Colonic mucosa (tissue), 4 donors: ENCODE results near the gene UMOD. TPM values are rescaled to one million over a fixed set of nuclear protein-coding genes. Genes with fewer than 3 reads are reported as not detected.

ENCODE experiments used
- DNase-seq: peaks from one replicate; pipeline ENCODE4 v3.0.0-alpha.2; 2020
- H3K27ac ChIP-seq: fragments of 200-600 bp; one replicate; pipeline ENCODE4 v1.8.0; 2021
- H3K27me3 ChIP-seq: fragments of 200-600 bp; one replicate; pipeline ENCODE4 v1.8.0; 2021
- H3K36me3 ChIP-seq: fragments of 200-600 bp; one replicate; pipeline ENCODE4 v1.8.0; 2021
- H3K4me1 ChIP-seq: fragments of 200-600 bp; one replicate; pipeline ENCODE4 v1.8.0; 2021; ENCODE audit warnings: mild to moderate bottlenecking
- H3K4me3 ChIP-seq: fragments of 200-600 bp; one replicate; pipeline ENCODE4 v1.8.0; 2021
- H3K9ac ChIP-seq, 2 donors: one replicate each; pipeline ENCODE4 v1.7.0; 2013; ENCODE audit warnings: control low read depth in 2 of 2, low read depth in 2 of 2, low read length in 2 of 2
- H3K9me3 ChIP-seq: fragments of 200-600 bp; one replicate; pipeline ENCODE4 v1.8.0; 2021
- CTCF ChIP-seq: fragments of 200-600 bp; IDR thresholded peaks from one replicate; pipeline ENCODE4 v1.8.0; 2022; ENCODE audit warnings: antibody characterized with exemption, mild to moderate bottlenecking
- intact Hi-C: fragments of 100-400 bp; cut with DNase I; formaldehyde crosslinking; loops from one replicate; pipeline ENCODE4 v1.14.1; 2022
- total RNA-seq, 2 donors: library from RNA; stranded (reverse); fragmentation: NEBNext Ultra II Directional in 1 of 2; extraction: Animal tissue kit (Norgen Biotek cat#: 25700) in 1 of 2; gene quantifications; one replicate each; pipeline ENCODE4 v1.2.1, GENCODE V29; 2021
- donor health status: healthy.
- donor health status: DM: no; HTN: no; CAD: no.
- donor health status: DM: no; HTN: no; CAD: no.

The UMOD gene
- total RNA-seq, 2 donors from 2014 or later = not detected

- Histone ChIP-seq H3K4me3 (no peak overlapping the region), H3K27ac (no peak overlapping the region), H3K27me3 (no peaks in the 10 kb centered on the region), H3K9me3 (no peaks in the 10 kb centered on the region), H3K4me1 (no peaks in the 10 kb centered on the region), H3K36me3 (no peaks in the 10 kb centered on the region), H3K9ac (no peak overlapping the region)
- intact Hi-C loops = no loop called here
- no peak for TF ChIP-seq CTCF
- DNase-seq = no peak
Observed at GRCh38 chr16:20308801-20309590, 43.5 kb downstream of the UMOD start.

- no peak overlapping the region for H3K4me3 ChIP-seq
- no peaks in the 10 kb centered on the region for H3K9me3 ChIP-seq
- DNase-seq = no peak
- no peak overlapping the region for H3K9ac ChIP-seq
- intact Hi-C loops = no loop called here
- no peaks in the 10 kb centered on the region for H3K4me1 ChIP-seq
- no peak for TF ChIP-seq CTCF
- no peak overlapping the region for H3K27ac ChIP-seq
- H3K27me3 ChIP-seq = no peaks in the 10 kb centered on the region
- H3K36me3 ChIP-seq = no peaks in the 10 kb centered on the region
Observed at GRCh38 chr16:20308266-20308665, 44.2 kb downstream of the UMOD start.

GRCh38 chr16:20307791-20308190 lies 44.7 kb downstream of the UMOD start:
- intact Hi-C loops = no loop called here
- no peaks in the 10 kb centered on the region for H3K36me3 ChIP-seq
- no peaks in the 10 kb centered on the region for H3K4me1 ChIP-seq
- H3K9ac ChIP-seq = no peak overlapping the region
- no peak for DNase-seq
- no peaks in the 10 kb centered on the region for H3K27me3 ChIP-seq
- no peak overlapping the region for H3K27ac ChIP-seq
- H3K9me3 ChIP-seq = no peaks in the 10 kb centered on the region
- TF ChIP-seq CTCF = no peak
- no peak overlapping the region for H3K4me3 ChIP-seq

- no peaks in the 10 kb centered on the region for H3K4me1 ChIP-seq
- no peak overlapping the region for H3K4me3 ChIP-seq
Observed at GRCh38 chr16:20307240-20307671, 45.3 kb downstream of the UMOD start.

GRCh38 chr16:20306401-20306800 lies 46.1 kb downstream of the UMOD start:
- no peak for DNase-seq
- intact Hi-C loops = no loop called here

More at GRCh38 chr16:20307240-20307671, 45.3 kb downstream of the UMOD start:
- Histone ChIP-seq H3K9ac (no peak overlapping the region), H3K27ac (no peak overlapping the region), H3K36me3 (no peaks in the 10 kb centered on the region), H3K27me3 (no peaks in the 10 kb centered on the region), H3K9me3 (no peaks in the 10 kb centered on the region)
- intact Hi-C loops = no loop called here
- no peak for TF ChIP-seq CTCF
- no peak for DNase-seq

More at GRCh38 chr16:20306401-20306800, 46.1 kb downstream of the UMOD start:
- no peak overlapping the region for H3K9ac ChIP-seq
- no peak for TF ChIP-seq CTCF
- no peaks in the 10 kb centered on the region for H3K27me3 ChIP-seq
- H3K4me3 ChIP-seq = no peak overlapping the region
- H3K9me3 ChIP-seq = no peaks in the 10 kb centered on the region
- no peak overlapping the region for H3K27ac ChIP-seq
- no peaks in the 10 kb centered on the region for H3K4me1 ChIP-seq
- H3K36me3 ChIP-seq = no peaks in the 10 kb centered on the region
